GM18505 (cell line): ENCODE measurements around the gene FGF16.
"Not testable (repeated sequence)": the region's sequence is repeated elsewhere in the genome, so short reads cannot be mapped to it uniquely, and the experiment has no call there.

Experiments used
- ATAC-seq: cut with Tn5 transposase; IDR thresholded peaks from one replicate; pipeline ENCODE4 v1.9.1; 2021; ENCODE audit not compliant: unreplicated experiment
- POLR2A ChIP-seq: IDR thresholded peaks from 4 replicates; pipeline ENCODE4 v1.6.1; 2011; ENCODE audit warnings: borderline replicate concordance; ENCODE audit not compliant: insufficient read depth, insufficient read length; ENCODE audit errors: extremely low read depth

Gene FGF16

GRCh38 chrX:77446908-77447652, at the start of gene FGF16:
Gene FGF16 (plus strand): TSS chrX:77447389. CDS start chrX:77447675, 286 bp downstream.
- ATAC-seq, result no peak
- TF ChIP-seq POLR2A, result no peak

- no peak for ATAC-seq
- no peak for TF ChIP-seq POLR2A
These were observed 48.7 kb upstream of the FGF16 start for GRCh38 chrX:77398330-77398954.

- no peak for TF ChIP-seq POLR2A
- ATAC-seq, result no peak
These were observed 42.8 kb upstream of the FGF16 start for GRCh38 chrX:77404419-77404818.

- not testable (repeated sequence) for ATAC-seq
These were observed 39.4 kb upstream of the FGF16 start for GRCh38 chrX:77407821-77408220.

- no peak for ATAC-seq
- TF ChIP-seq POLR2A, result no peak
These were observed 34.6 kb upstream of the FGF16 start for GRCh38 chrX:77412631-77413030.

- ATAC-seq, result no peak
- TF ChIP-seq POLR2A, result no peak
These were observed 32.0 kb upstream of the FGF16 start for GRCh38 chrX:77415161-77415560.

GRCh38 chrX:77415882-77416281, 31.3 kb upstream of the FGF16 start:
- TF ChIP-seq POLR2A, result no peak
- ATAC-seq, result no peak

GRCh38 chrX:77422891-77423648, 24.1 kb upstream of the FGF16 start:
- TF ChIP-seq POLR2A, result no peak
- ATAC-seq, result no peak

GRCh38 chrX:77426811-77427210, 20.4 kb upstream of the FGF16 start:
- TF ChIP-seq POLR2A, result no peak

GRCh38 chrX:77427611-77428010, 19.6 kb upstream of the FGF16 start:
- no peak for TF ChIP-seq POLR2A
- ATAC-seq, result no peak

More at GRCh38 chrX:77426811-77427210, 20.4 kb upstream of the FGF16 start:
- ATAC-seq, result no peak

GRCh38 chrX:77428551-77428950, 18.6 kb upstream of the FGF16 start:
- TF ChIP-seq POLR2A, result no peak
- ATAC-seq, result no peak

- no peak for ATAC-seq
- no peak for TF ChIP-seq POLR2A
These were observed 16.0 kb upstream of the FGF16 start for GRCh38 chrX:77431227-77431626.

- TF ChIP-seq POLR2A, result no peak
- no peak for ATAC-seq
These were observed 14.2 kb upstream of the FGF16 start for GRCh38 chrX:77433001-77433400.

- no peak for ATAC-seq
- no peak for TF ChIP-seq POLR2A
These were observed 12.2 kb upstream of the FGF16 start for GRCh38 chrX:77434962-77435361.
